ENCODE results near the gene FAM168A.
A peak's percentile ranks its signal among the peaks of the same experiment; 100 is the strongest.

Gene FAM168A

DNA sequence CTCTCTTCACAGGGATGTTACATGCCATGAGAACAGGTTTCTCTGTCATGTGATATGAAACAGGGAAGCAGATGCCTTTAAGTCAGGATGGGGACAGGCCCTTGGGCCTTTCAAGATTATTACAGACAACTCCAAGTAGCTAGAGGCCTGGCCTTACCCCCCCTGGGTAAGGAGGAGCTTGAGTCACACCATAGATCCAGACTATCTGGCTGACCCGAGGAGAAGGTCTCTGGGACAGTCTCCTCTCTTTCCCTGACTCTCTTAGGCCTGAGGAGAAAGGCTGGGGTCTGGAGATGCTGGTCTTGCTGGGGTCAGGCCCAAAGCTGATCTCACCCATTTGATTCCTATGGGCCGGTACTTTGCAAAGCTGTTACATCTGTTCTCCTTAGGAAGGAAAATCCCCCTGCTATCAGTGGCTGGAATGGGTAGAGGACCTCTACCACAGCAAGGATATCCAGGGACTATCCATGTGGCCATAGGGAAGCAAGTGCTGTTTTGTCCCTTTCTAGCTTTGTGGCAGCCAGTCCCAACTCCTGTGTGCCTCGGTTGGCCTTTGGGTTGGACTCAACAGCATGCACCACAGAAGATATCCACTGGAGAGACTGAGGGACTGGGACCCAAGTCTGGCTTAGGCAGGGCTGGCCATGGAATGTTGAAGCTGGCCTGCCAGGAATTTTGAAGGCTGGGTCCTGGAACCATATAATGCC lies 196.5 kb downstream of the FAM168A start:
- no peak for DNase-seq (ENCODE audit: low read depth in 2 of 2)

DNA sequence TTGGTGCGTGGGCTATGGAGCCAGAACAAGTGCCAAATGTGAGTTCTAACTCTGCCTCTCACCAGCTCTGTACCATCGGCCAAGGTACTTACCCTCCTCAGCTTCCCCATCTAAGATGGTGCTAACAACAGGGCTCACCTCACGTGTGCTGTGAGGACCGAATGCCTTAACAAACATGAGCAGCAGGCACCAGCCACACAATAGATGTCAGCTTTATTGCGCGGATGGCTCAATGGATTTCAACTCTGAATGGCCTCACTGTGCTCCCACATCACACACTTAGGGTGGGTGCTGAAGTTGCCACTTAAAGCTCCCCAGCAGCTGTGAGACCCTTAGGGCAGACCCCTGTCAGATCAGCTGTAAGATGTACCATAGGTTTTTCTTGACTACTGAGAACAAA lies 197.6 kb downstream of the FAM168A start:
- DNase-seq (ENCODE audit: low read depth in 2 of 2), result no peak

- no peak for DNase-seq (ENCODE audit: low read depth in 2 of 2)
These were observed 198.3 kb downstream of the FAM168A start for GRCh38 chr11:73399636-73400035.

DNA sequence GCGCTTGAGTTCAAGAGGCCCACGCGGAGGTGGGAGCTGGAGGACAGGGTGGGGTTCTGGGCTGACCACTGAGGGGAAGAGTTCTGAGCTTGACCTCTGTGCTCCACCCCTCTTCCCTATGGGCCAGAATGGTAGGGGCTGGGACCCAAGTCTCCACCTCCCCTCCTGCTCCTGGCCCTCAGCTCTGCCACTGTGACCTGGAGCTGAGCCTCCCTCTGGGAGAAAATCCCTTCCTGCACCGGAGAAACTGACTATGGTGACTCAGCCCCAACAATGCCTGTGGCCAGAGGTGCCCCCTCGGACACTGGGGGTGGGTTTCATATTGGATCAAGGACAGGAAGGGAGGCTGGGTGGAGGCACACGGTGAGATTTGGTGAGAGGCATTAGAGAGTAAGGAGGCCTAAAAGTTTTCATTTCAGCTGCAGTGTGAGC lies 198.7 kb downstream of the FAM168A start:
- DNase-seq (ENCODE audit: low read depth in 2 of 2), result no peak

- DNase-seq (ENCODE audit: low read depth in 2 of 2), result no peak
These were observed 199.2 kb downstream of the FAM168A start for GRCh38 chr11:73398721-73399120.

DNA sequence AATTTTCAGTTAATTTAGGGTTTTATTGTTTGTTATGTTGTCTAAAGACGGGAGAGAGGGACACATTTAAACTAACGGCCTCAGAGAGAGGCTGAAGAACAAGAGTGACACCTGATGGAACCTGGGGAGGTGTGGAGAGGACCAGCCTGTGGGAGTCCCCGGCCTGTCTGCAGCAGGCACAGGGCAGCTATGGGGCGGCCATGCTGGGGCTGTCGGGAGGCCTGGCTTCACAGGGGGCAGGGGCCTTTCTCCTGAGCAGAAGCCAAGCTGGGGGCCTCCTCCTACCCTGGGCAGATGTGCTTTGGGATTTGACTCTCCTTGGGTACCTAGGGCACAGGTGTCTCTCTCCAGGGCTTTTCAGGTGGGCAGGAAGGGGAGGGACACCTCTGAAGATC lies 199.8 kb downstream of the FAM168A start:
- no peak for DNase-seq (ENCODE audit: low read depth in 2 of 2)

GRCh38 chr11:73397468-73398131 lies 200.3 kb downstream of the FAM168A start:
- no peak for DNase-seq (ENCODE audit: low read depth in 2 of 2)

DNA sequence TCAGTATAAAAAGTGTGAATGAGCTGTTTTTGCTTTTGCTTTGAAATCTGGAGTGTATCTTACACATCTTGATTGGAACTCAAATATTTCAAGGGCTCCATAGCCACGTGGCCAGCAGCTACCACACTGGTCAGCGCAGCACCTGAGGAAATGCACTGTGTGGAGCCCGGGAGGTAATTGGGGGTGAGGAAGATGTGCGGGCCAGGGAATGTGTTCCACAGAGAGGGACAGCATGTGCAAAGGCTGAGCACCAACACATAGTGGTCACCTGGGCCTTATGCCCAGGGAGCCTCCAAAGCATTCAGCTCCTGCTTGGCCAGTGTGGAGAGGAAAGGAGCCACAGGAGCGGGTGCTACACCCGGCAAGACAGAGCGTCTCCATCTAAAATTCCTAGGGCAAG lies 200.9 kb downstream of the FAM168A start:
- DNase-seq (ENCODE audit: low read depth in 2 of 2), result no peak

DNA sequence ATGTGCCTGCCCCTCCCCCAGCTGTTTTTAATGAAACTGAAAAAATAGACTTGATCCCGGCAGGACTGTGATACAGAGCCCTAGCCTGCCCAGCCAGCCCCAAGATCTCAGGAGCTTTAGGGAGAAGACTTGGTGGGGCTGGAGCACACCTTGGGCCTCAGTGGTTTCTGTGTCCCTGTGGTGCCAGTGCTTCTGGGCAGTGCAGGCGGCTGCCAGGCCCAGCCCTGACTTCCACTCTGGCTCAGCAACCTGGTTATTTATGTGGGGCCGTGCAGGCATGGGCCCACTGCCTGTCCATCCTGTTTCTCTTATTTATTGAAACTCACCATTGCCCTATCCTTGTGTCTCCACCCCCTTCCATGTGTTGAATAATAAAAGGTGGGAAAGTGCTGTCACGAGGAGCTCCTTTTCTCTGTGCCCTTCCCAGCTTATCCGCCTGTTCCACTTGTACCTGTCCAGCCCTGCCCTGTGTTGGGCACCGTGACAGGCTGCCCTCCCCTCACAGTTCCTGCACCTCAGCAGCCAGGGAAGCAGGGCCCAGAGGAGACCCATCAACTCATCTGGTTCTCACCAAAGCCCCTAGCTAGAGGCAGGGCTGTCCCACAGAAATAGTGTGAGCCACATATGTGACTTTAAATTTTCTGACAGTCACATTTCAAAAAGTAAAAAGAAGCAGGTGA lies 201.5 kb downstream of the FAM168A start:
- DNase-seq (ENCODE audit: low read depth in 2 of 2), result no peak

- DNase-seq (ENCODE audit: low read depth in 2 of 2), result no peak
These were observed 202.4 kb downstream of the FAM168A start for GRCh38 chr11:73395297-73396208.

GRCh38 chr11:73394416-73395296 lies 203.3 kb downstream of the FAM168A start:
- DNase-seq (ENCODE audit: low read depth in 2 of 2), result no peak

GRCh38 chr11:73393479-73394415 lies 204.2 kb downstream of the FAM168A start:
- peak; percentile 14 to 33 for DNase-seq (ENCODE audit: low read depth in 2 of 2)

- DNase-seq (ENCODE audit: low read depth in 2 of 2), result no peak
These were observed 204.9 kb downstream of the FAM168A start for GRCh38 chr11:73393011-73393380.

- DNase-seq (ENCODE audit: low read depth in 2 of 2), result no peak
These were observed 205.6 kb downstream of the FAM168A start for GRCh38 chr11:73392108-73393010.

GRCh38 chr11:73391665-73392064 lies 206.2 kb downstream of the FAM168A start:
- no peak for DNase-seq (ENCODE audit: low read depth in 2 of 2)

GRCh38 chr11:73390601-73391565 lies 207.0 kb downstream of the FAM168A start:
- DNase-seq (ENCODE audit: low read depth in 2 of 2), result no peak

DNA sequence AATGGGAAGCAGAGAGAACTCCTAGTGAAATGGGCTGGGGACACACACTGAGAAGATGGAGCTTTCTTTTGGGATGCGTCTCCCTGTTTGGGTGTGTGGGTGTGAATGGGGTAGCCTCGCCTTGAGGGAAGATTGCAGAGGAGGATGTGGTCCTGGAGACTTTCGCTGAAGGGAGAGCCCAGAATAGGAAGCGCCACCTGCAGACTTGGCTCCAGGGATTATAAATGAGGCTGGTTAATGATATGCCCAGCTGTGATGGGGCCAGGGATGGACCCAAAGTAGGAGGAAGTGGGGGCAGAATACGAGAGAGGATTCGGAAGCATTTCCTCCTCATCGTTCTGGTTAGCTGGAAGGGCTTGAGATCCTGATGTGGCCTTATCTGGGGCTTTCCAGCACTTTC lies 208.0 kb downstream of the FAM168A start:
- no peak for DNase-seq (ENCODE audit: low read depth in 2 of 2)

GRCh38 chr11:73389134-73389525 lies 208.8 kb downstream of the FAM168A start:
- no peak for DNase-seq (ENCODE audit: low read depth in 2 of 2)
